HAP-1 (cell line): Measurements from ENCODE around the gene ZNF222.

Source experiments
- DNase-seq, 2 experiments: peaks; one replicate each; pipeline ENCODE4 v3.0.0-alpha.2; 2016 to 2020; ENCODE audit warnings: low spot score in 2 of 2
- H3K27me3 ChIP-seq: fragments of 250-450 bp; sonication (Bioruptor Pico); 2 replicates; pipeline ENCODE4 v1.5.1; 2020; ENCODE audit warnings: low read depth, mild to moderate bottlenecking, moderate library complexity
- H3K36me3 ChIP-seq: fragments of 250-450 bp; sonication (Bioruptor Pico); replicated peaks from 2 replicates; pipeline ENCODE4 v1.5.1; 2020; ENCODE audit warnings: mild to moderate bottlenecking
- H3K4me1 ChIP-seq: fragments of 250-450 bp; sonication (Bioruptor Pico); 2 replicates; pipeline ENCODE4 v1.5.1; 2020; ENCODE audit warnings: mild to moderate bottlenecking
- H3K4me3 ChIP-seq: fragments of 250-450 bp; sonication (Bioruptor Pico); 2 replicates; pipeline ENCODE4 v1.5.1; 2020; ENCODE audit warnings: mild to moderate bottlenecking, moderate library complexity
- H3K9me3 ChIP-seq: fragments of 250-450 bp; sonication (Bioruptor Pico); 2 replicates; pipeline ENCODE4 v1.5.1; 2020; ENCODE audit warnings: mild to moderate bottlenecking, moderate library complexity
- in situ Hi-C: fragments of 300-500 bp; cut with MboI; formaldehyde crosslinking; loops from 3 replicates; pipeline ENCODE4 v1.14.3; 2020; ENCODE audit warnings: low sequenced_read_pairs, inconsistent platforms, mixed read lengths

ZNF222 gene

DNA sequence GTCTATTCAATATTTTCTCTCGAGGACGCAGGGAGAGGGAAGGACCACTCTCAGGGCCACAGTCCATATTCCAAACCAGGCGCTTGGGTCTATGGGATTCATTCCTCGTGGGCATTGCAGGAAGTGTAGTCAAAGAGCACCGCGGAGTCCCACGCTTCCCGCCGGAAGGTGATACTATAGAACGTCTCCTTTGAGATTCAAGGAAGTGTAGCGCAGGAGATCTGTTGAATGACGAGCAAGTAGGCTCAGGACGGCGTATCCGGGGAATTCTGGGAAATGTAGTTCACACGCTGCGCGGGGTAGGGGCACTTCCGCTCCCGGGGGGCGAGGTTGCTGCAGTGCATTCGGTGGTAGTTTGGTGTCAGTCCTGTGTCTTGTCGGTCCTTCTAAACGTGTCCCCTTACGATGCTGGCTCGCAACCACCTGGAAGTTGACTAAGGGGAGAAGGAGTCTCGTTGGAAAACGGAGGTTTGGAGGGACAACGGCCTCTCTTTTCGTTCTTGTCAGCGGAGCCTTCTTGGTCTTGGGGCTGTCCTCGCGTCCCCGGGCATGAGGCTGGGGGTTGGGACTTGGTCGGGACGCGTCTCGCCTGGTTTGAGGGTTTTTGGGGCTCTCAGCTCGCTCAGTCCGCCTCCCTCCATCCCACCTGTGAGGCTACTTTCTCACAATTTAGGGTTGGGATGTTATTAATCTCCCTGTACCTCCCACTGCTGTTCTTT lies 46.8 kb downstream of the ZNF222 start, which contains the start of gene ZNF284:
Gene ZNF284 (plus strand): TSS at position 336 of the 719 bp plus-strand sequence. CDS start 4,231 bp downstream, outside the sequence.
- H3K9me3 ChIP-seq = peaks cover 6% of the 10 kb centered on the region; the same call in 1 of the 2 replicates
- peak; percentile 86 to 90 for DNase-seq
- no peaks in the 10 kb centered on the region for H3K27me3 ChIP-seq
- in situ Hi-C loops = no loop called here
- H3K36me3 ChIP-seq = no peaks in the 10 kb centered on the region
- peaks cover 2% of the 10 kb centered on the region; the same call in 1 of the 2 replicates for H3K4me1 ChIP-seq
- peak within 1 kb of the TSS; percentile 46 for H3K4me3 ChIP-seq

- DNase-seq = no peak
These were observed 47.6 kb downstream of the ZNF222 start for GRCh38 chr19:44072543-44073401.

DNA sequence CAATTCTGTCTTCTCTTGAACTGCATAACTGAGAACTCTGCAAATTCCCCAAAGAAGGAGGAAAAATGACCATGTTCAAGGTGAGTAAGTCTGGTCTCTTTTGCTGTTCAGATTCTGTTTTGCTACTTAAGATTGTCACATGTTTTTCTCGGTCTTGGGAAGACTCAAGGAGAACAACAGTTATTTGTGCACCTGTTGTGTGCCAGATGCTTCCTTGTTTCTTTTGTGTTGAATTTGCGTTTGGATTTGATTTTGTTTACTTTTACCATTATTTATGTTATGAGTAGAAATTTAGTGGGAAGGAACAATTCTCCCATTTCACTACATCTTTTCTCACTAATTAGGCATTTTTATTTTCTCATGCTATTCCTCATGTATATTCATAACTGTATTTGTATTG lies 51.1 kb downstream of the ZNF222 start:
- H3K36me3 ChIP-seq = no peaks in the 10 kb centered on the region
- H3K4me3 ChIP-seq = no peak overlapping the region
- no peak for DNase-seq
- peaks cover 4% of the 10 kb centered on the region; the same call in 1 of the 2 replicates for H3K9me3 ChIP-seq
- no peaks in the 10 kb centered on the region for H3K27me3 ChIP-seq
- in situ Hi-C loops = no loop called here
- H3K4me1 ChIP-seq = peaks cover 2% of the 10 kb centered on the region; the same call in 1 of the 2 replicates

More at GRCh38 chr19:44072543-44073401, 47.6 kb downstream of the ZNF222 start:
- Histone ChIP-seq H3K4me3 (peak overlapping the region; percentile 46), H3K9me3 (peaks cover 6% of the 10 kb centered on the region; the same call in 1 of the 2 replicates), H3K27me3 (no peaks in the 10 kb centered on the region), H3K4me1 (peaks cover 2% of the 10 kb centered on the region; the same call in 1 of the 2 replicates), H3K36me3 (no peaks in the 10 kb centered on the region)
- in situ Hi-C loops = no loop called here
